GM21576 (cell line): ENCODE results near the gene BMX.

Experiments
- ATAC-seq: cut with Tn5 transposase; IDR thresholded peaks from one replicate; pipeline ENCODE4 v1.9.1; 2021; ENCODE audit warnings: mild to moderate bottlenecking, moderate library complexity; ENCODE audit not compliant: unreplicated experiment

Gene BMX

GRCh38 chrX:15567886-15568616 lies 67.4 kb downstream of the BMX start:
- ATAC-seq = no peak

- no peak for ATAC-seq
Measured at GRCh38 chrX:15570145-15570544, 69.5 kb downstream of the BMX start.

DNA sequence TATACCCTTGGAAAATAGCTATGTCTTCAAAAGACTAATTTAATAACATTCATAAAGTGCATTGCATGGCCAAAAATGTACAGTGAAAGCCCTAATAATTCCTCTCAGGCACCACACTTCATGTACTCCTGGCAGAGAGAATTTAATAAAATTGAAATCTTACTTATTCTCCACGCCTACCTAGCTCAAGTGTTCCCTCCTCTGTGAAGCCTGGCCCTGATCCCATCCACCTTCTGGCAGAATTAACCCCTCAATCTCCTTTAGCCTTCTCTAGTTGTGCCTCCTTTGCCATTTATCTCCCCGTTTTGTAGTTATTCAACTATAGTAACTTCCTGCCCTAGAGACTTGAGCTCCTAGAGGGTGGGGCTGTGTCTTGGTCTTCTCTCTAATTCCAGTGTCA lies 73.4 kb downstream of the BMX start:
- ATAC-seq = no peak

- ATAC-seq = no peak
Measured at GRCh38 chrX:15576019-15576418, 75.4 kb downstream of the BMX start.

DNA sequence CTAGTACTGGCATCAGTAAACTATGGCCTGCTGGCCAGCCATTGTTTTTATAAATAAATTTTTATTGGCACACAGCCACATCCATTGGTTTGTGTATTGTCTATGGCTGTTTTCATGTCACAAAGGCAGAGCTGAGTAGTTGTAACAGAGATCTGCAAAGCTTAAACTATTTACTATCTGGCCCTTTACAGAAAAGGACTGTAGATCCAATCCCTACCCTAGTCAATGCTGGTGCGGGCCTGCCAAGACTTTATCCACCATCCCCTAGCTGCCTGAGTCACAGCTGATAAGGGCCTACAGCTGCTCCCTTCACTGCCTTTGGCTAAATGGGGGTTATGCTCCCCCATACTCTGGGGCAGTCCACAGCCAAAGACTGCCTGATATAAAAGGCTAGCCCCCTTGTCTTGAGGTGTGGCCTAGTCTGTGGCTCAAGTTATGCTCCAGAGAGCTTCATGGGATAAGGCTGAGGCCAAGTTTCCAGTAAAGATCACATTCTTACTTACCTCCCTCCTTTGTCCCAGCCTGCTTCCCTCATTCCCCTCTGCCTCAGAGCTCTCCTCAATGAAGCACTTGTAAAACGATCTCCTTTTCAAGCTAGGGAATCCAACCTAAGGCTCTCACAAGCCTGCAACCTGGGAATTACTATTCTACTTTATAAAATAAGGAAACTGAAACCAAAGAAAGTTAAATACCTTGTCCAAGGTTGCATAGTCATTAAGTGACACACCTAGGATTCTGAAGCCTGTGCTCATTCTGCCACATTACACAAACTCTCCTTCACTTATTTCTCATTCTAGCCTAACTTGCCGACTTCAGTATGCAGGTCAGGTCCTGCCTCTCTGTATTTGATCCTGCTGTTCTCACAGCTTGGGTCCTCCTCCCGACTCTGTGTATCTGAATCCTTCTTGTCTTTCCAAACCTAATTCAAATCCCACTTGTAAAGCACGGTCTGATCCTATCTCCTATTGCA lies 79.5 kb downstream of the BMX start:
- no peak for ATAC-seq

- ATAC-seq = no peak
Measured at GRCh38 chrX:15594371-15594770, 93.8 kb downstream of the BMX start.

DNA sequence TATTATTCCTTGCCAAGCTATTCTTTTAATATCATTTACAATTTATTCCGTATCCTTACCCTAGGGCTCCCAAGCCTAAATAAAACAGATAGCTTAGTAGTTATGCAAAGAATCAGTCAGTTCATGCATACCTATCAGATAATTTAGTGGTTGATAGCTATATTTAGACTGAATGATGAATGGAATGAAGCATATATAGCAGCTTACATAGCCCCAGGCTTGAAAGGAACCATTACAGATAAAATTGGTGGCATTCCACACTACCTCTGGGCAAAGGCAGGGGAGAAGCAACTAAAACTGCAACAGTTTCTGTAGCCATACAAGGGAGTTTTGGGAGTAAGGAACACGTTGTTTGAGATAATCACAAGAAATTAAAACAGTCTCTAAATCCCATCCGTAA lies 97.4 kb downstream of the BMX start:
- no peak for ATAC-seq

DNA sequence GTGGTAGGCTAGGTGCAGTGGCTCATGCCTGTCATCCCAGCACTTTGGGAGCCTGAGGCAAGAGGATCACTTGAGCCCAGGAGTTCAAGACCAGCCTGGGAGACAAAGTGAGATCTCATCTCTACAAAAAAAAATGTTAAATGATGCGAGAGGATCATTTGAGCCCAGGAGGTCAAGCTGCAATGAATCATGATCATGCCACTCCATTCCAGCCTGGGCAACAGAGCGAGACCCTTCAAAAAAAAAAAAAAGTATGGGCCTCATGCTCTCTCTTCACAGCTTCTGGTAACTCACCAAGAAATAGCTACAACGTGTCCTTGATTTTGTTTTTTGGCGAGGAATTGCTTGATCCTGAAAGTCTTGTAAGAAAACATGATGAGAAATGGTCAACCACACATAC lies 98.9 kb downstream of the BMX start:
- ATAC-seq = no peak

DNA sequence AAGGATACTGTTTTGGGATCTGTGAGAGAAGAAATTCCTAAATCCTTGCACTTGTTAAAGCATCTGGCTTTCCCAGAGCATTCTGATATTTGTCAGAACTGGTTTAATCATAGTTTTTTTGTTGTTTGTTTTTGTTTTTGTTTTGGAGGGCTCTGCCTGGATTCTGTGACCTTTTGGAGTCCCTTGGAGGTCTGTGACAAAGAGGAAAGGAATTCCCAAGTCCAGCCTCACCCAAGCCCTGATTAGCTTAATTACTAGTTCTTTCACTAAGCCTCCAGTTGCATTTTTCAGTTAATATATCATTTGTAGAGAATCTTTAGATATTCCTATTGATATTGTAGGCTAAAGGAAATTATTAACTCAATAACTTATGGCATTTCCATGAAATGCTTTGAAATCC lies 99.4 kb downstream of the BMX start:
- no peak for ATAC-seq

DNA sequence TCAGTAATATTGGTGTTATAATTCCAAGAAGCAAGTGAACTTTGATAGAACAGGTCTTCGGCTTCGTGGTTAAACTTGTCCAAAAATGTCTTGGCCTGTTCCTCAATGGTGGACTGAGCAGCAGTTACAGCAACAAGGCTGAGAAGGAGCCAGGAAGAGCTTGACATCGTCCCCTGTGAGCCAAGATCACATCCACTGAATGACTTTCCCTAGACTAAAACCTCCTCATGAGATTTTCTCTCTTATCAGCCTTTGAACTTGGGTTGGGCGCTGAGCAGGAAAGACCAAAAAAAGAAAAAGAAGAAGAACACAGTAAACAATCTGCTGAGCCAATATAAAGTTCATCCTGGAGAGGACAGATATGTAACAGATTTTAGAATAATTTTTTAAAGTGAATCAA lies 100.1 kb downstream of the BMX start, which contains the start of gene ACE2:
Gene ACE2 (minus strand): TSS at position 216 of the 400 bp plus-strand sequence. CDS start 49 bp downstream, at position 167.
- ATAC-seq = no peak

GRCh38 chrX:15601932-15602331 lies 101.3 kb downstream of the BMX start:
- ATAC-seq = no peak

DNA sequence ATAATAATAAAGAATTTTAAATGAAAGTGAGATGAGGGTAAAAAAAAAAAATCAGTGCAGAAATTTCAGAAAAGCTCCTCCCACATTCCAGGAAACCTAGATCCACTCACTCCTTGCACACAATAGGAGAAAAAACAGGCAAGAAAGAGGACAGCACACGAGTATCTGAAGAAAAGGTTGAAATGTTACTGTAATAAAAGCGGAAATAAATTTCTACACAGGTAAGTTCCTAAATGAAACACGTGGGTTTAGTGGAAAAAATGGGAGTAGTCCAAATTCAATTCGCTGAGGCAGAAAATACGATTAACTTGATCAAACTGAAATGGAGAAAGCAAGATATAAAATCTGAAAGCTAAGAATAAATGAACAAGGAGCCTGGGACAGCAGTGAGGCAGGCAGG lies 102.2 kb downstream of the BMX start:
- ATAC-seq = no peak

DNA sequence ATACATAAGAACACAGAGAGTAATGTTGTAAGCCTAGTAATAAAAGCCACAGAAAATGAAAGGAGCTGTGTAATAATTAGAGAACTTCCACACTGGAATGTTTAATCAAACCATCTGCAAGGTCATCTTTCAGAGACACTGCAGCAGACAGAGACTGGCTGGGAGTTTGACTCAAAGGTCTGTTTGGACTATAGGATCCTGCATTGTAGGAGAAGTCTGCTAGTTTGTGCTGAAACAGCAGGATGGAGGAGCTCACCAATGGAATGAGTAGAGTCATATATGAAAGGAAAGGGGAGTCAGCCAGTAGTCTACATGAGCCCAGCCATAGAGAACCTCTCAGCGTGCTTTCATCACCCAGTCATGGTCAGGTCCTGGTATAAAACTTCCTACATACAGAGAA lies 104.6 kb downstream of the BMX start:
- no peak for ATAC-seq
